GM19455 (cell line): ENCODE results near the gene KCNJ9.
A peak's percentile ranks its signal among the peaks of the same experiment; 100 is the strongest.

ENCODE experiments used
- ATAC-seq: cut with Tn5 transposase; IDR thresholded peaks from one replicate; pipeline ENCODE4 v1.9.1; 2021; ENCODE audit not compliant: unreplicated experiment

Gene KCNJ9

GRCh38 chr1:160064746-160065145 lies 16.6 kb upstream of the KCNJ9 start:
- ATAC-seq = no peak

- ATAC-seq = no peak
Observed at GRCh38 chr1:160066829-160067745, 14.3 kb upstream of the KCNJ9 start.

- no peak for ATAC-seq
Observed at GRCh38 chr1:160068225-160068624, 13.1 kb upstream of the KCNJ9 start.

- ATAC-seq = no peak
Observed at GRCh38 chr1:160069460-160070231, 11.7 kb upstream of the KCNJ9 start, which contains the start of gene KCNJ10. TSS of gene KCNJ10 (minus strand) at chr1:160070160. CDS start at chr1:160042532, 27,628 bp downstream.

GRCh38 chr1:160070243-160071163 lies 10.8 kb upstream of the KCNJ9 start:
- no peak for ATAC-seq

GRCh38 chr1:160071289-160071688 lies 10.0 kb upstream of the KCNJ9 start:
- ATAC-seq = no peak

GRCh38 chr1:160074865-160075264 lies 6.5 kb upstream of the KCNJ9 start:
- ATAC-seq = no peak

- ATAC-seq = no peak
Observed at GRCh38 chr1:160075836-160076235, 5.5 kb upstream of the KCNJ9 start.

GRCh38 chr1:160076295-160076694 lies 5.0 kb upstream of the KCNJ9 start:
- no peak for ATAC-seq

- no peak for ATAC-seq
Observed at GRCh38 chr1:160077486-160077885, 3.9 kb upstream of the KCNJ9 start.

- ATAC-seq = peak; percentile 65
Observed at GRCh38 chr1:160078512-160079195, 2.7 kb upstream of the KCNJ9 start.

- ATAC-seq = no peak
Observed at GRCh38 chr1:160079448-160079847, 1.9 kb upstream of the KCNJ9 start.

GRCh38 chr1:160080381-160081100 lies 797 bp upstream of the KCNJ9 start:
- ATAC-seq = no peak

GRCh38 chr1:160082487-160082886 lies 1.1 kb downstream of the KCNJ9 start:
- no peak for ATAC-seq

GRCh38 chr1:160082926-160083325 lies 1.6 kb downstream of the KCNJ9 start:
- no peak for ATAC-seq

GRCh38 chr1:160083968-160084770 lies 2.8 kb downstream of the KCNJ9 start:
- ATAC-seq = no peak

- ATAC-seq = no peak
Observed at GRCh38 chr1:160084771-160085321, 3.5 kb downstream of the KCNJ9 start.

GRCh38 chr1:160085686-160086455 lies 4.5 kb downstream of the KCNJ9 start:
- ATAC-seq = no peak
